ENCODE data around the gene ITIH4. TPM values are rescaled to one million over a fixed set of nuclear protein-coding genes. Genes with fewer than 3 reads are reported as not detected.

The ITIH4 gene
- total and polyA plus RNA-seq, 11 donors = 0.76 to 11.2 (median 4.2) TPM

- Histone ChIP-seq H3K27me3 (no peaks in the 10 kb centered on the region), H3K4me3 (no peak within 1 kb of the TSS), H3K9me3 (no peaks in the 10 kb centered on the region), H3K27ac (no peak within 1 kb of the TSS), H3K4me1 (no peaks in the 10 kb centered on the region), H3K36me3 (no peaks in the 10 kb centered on the region)
- WGBS, 4 donors = 69 to 84% (median 75%) methylated on average over 6 to 10 of the region's 10 CpGs
- ATAC-seq = no peak
- DNase-seq = no peak
- intact Hi-C loops (cut with DNase I) = no loop called here
- TF ChIP-seq CTCF (IDR thresholded peaks at IDR 0.05) = no peak
- no peak for TF ChIP-seq POLR2A (IDR thresholded peaks at IDR 0.05)
Observed at GRCh38 chr3:52794612-52795099, 35.8 kb downstream of the ITIH4 start, which contains the start of gene ITIH3. TSS of gene ITIH3 (plus strand) at chr3:52794796. CDS start at chr3:52794804, 8 bp downstream.

DNA sequence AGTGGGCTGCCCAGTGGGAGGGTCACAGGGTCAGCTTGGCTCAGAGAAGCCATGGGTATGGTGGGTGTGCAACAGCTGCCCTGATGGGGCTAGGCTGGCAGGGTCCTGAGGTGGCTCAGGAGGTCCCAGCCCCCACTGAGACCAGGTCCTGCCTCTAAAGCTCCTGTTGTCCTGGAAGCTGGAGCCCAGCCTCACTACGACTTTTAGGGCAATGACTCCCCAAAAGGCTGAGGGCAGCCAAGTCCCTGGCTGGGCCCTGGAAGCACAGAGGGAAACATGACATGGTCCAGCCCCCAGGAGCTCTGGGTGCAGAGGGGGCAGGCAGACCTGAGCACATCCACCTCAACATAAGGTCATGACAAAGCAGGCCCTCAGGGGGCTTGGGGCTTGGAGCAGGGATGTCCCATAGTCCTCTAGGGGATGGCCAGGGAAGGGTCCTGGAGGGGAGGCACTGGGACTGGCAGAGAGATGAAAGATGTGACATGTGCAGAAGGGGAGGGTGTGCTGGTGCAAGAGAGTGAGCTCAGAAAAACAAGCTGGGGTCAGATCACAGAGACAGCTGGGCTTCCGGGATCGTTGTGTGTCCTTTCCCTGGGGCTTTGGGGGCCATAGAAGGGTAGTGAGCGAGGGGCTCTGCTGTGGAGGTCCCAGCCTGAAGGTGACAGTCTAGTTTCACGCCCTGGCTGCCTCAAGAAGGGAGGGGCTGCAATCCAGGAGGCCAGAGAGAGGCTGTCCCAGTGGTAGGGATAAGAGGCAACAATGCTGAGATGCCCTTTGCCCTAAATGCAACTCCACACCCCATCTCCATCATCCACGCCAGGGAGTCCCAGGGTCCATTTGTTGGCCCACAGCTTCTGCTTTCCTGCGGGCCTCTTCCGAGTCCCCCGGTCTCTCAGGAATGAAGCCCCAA is 36.5 kb downstream of the ITIH4 start:
- no peaks in the 10 kb centered on the region for H3K27me3 ChIP-seq
- no peaks in the 10 kb centered on the region for H3K9me3 ChIP-seq
- no peaks in the 10 kb centered on the region for H3K36me3 ChIP-seq
- H3K4me3 ChIP-seq = no peak overlapping the region
- WGBS, 4 donors = 74 to 83% (median 76%) methylated on average over 8 to 9 of the region's 9 CpGs
- no peaks in the 10 kb centered on the region for H3K4me1 ChIP-seq
- ATAC-seq = no peak
- no peak overlapping the region for H3K27ac ChIP-seq
- intact Hi-C loops (cut with DNase I) = no loop called here
- no peak for DNase-seq
- no peak for TF ChIP-seq POLR2A (IDR thresholded peaks at IDR 0.05)
- TF ChIP-seq CTCF (IDR thresholded peaks at IDR 0.05) = no peak

DNA sequence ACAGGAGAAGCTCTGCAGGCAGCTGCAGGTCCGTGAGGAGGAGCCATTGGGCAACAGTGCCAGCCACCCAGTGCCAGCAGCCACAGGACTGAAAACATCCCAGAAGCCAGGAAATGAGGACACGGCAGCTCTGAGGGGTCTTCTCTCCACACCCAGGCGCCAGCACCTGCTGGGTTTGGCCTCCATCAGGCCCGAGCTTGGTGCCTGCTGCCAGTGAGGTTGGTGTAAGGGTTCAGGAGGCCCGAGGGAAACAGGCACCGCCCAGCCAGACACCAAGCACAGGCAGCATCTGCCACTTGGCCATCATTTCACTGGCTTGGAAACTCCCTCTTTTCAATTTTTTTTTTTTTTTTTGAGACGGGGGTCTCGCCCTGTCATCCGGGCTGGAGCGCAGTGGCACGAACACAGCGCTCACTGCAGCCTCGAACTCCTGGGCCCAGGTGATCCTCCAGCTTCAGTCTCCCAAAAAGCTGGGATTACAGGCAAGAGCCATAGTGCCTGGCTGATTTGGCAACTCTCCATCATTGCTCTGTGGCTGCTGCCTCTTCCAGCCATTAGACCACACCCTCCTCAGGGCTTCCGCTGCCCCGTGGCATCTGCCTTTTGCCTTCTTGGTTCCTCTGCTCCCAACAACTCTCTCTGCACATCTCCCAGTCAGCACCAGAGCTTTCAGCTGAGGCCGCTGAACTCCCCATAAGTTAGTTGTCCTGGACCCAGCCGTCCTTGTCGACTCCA is 37.3 kb downstream of the ITIH4 start:
- TF ChIP-seq POLR2A (IDR thresholded peaks at IDR 0.05) (no peak), CTCF (IDR thresholded peaks at IDR 0.05) (no peak)

DNA sequence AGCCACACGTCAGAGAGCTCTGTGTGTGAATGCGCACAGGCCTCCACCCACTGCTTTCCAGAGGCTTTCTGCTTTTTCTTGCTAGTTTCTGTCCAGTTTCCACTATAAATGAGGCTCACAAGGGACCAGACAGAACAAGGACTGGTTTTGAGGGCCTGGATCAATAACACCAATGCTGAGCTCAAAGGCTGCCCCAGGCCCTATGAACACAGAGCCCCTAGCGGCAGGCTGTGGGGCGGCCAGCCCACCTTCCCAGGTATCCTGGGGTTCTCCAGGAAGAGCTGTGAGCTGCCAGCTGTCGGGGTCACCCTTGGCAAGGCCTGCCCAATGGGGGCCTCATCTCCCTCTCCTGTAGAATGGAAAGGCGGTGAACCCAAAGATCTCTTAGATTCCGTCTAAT is 38.1 kb downstream of the ITIH4 start:
- ATAC-seq (no peak), DNase-seq (peak in 1 of 5 donors; percentile 33)
- TF ChIP-seq POLR2A (IDR thresholded peaks at IDR 0.05) (no peak), CTCF (IDR thresholded peaks at IDR 0.05) (no peak)
- no peak overlapping the region for H3K27ac ChIP-seq
- no peaks in the 10 kb centered on the region for H3K36me3 ChIP-seq
- no peaks in the 10 kb centered on the region for H3K27me3 ChIP-seq
- H3K4me1 ChIP-seq = no peaks in the 10 kb centered on the region
- 85 to 96% (median 91%) methylated on average over 6 to 7 of the region's 7 CpGs for WGBS, 4 donors
- intact Hi-C loops (cut with DNase I) = no loop called here
- no peak overlapping the region for H3K4me3 ChIP-seq
- no peaks in the 10 kb centered on the region for H3K9me3 ChIP-seq

More for the DNA sequence above, 37.3 kb downstream of the ITIH4 start:
- Histone ChIP-seq H3K27me3 (no peaks in the 10 kb centered on the region), H3K9me3 (no peaks in the 10 kb centered on the region), H3K4me1 (no peaks in the 10 kb centered on the region), H3K36me3 (no peaks in the 10 kb centered on the region), H3K4me3 (no peak overlapping the region), H3K27ac (no peak overlapping the region)
- DNase-seq (no peak), ATAC-seq (no peak)
- WGBS, 4 donors = 78 to 85% (median 84%) methylated on average over 17 to 18 of the region's 18 CpGs
- intact Hi-C loops (cut with DNase I) = no loop called here

All from heart left ventricle (tissue), 16 donors.